ENCODE results near the gene EGFL8. TPM values are rescaled to one million over a fixed set of nuclear protein-coding genes. Genes with fewer than 3 reads are reported as not detected.

EGFL8 gene
- total and polyA plus RNA-seq, 2 of the 8 experiments (the other 6 are each of a cell fraction or from before 2014, with no cell fraction given), result 5.0 to 9.2 TPM

DNA sequence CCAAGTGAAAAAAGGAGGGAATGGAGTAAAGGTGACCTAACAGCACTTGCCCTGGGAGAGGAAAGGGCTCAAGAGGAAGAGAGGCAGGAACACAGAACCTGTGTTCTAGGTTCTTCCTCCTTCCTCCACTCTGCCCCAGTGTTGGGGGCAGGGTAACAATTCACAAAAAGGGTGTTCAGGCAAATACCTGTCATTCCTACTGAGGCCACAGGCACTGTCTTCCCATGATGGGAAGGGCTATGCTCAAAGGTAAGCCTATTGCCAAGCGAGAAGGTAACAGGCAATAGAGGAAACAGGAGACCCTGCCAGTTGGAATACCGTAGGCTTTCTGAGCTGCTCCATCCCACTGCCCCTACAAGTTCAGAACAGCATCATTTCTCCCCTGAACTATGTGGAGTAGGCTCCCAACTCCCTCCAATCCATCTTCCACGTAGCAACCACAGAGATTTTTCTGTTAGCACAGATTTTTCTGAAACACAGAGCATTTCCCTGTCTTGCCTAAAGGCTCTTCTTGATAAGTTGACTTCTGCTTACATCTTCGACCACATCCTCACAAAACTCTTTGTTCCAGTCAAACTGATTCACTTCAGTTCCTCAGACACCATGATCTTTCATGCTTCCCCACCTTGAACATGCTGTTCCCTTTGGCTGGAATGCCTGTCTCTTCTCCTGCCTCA is 8.8 kb downstream of the EGFL8 start:
- Histone ChIP-seq H3K56ac (replicated peaks; ENCODE audit: insufficient read length, low read depth, low read length) (no peak overlapping the region), H3K4me1 (replicated peaks in 1 of 4; ENCODE audit: control insufficient read depth in 3 of 4, insufficient read depth in 4 of 4, low read length in 3 of 4) (peaks cover 3 to 13% (median 9%) of the 10 kb centered on the region in 4 experiments; a peak in 5 of 7 replicates), H3K18ac (ENCODE audit: extremely low read depth, low read length) (no peak overlapping the region), H3K79me1 (ENCODE audit: low read depth, low read length) (peaks cover 4% of the 10 kb centered on the region; the same call in 1 of the 2 replicates), H3K36me3 (ENCODE audit: control insufficient read depth in 2 of 4, insufficient read depth in 4 of 4, low read length in 3 of 4) (peaks cover 4 to 26% (median 25%) of the 10 kb centered on the region in 4 experiments), H2BK15ac (ENCODE audit: low read length) (no peak overlapping the region), H2BK20ac (ENCODE audit: low read length) (no peak overlapping the region), H3K9ac (replicated peaks in 1 of 4; ENCODE audit: extremely low read depth in 1 of 4, low read depth in 3 of 4, low read length in 3 of 4) (no peak overlapping the region; a peak in 1 of 7 replicates), H2BK120ac (replicated peaks; ENCODE audit: low read depth, low read length) (no peak overlapping the region), H3K23me2 (ENCODE audit: low read depth, low read length) (peaks cover 19% of the 10 kb centered on the region), H3K9me3 (ENCODE audit: insufficient read depth in 2 of 2, low read depth in 1 of 2, low read length in 1 of 2) (no peaks in the 10 kb centered on the region), H4K8ac (ENCODE audit: extremely low read depth, insufficient read depth, low read length) (no peak overlapping the region), H2AFZ (ENCODE audit: low read length) (no peak overlapping the region), H3K14ac (ENCODE audit: insufficient read length) (no peak overlapping the region), H2BK5ac (ENCODE audit: low read depth, low read length) (0 out of 2 replicates have a peak overlapping the region, but pooled peaks have one; percentile 19), H2BK12ac (ENCODE audit: low read depth, low read length) (no peak overlapping the region), H3K23ac (ENCODE audit: insufficient read length) (no peak overlapping the region), H4K91ac (replicated peaks; ENCODE audit: insufficient read length, low read length) (no peak overlapping the region), H2AK5ac (ENCODE audit: low read depth, low read length) (peak overlapping the region; percentile 17; the same call in 1 of the 2 replicates), H4K20me1 (replicated peaks in 1 of 2; ENCODE audit: control insufficient read depth in 1 of 2, insufficient read depth in 2 of 2, low read length in 2 of 2) (peaks cover 8 to 9% of the 10 kb centered on the region in 2 experiments), H3K79me2 (ENCODE audit: control insufficient read depth in 1 of 2, insufficient read depth in 2 of 2, low read length in 2 of 2) (peaks cover 13 to 38% of the 10 kb centered on the region in 2 experiments), H3K4me2 (ENCODE audit: insufficient read depth in 1 of 2, low read depth in 2 of 2, low read length in 2 of 2) (peak overlapping the region; percentile 6 to 32; a peak in 2 of 4 replicates), H3K4ac (replicated peaks; ENCODE audit: insufficient read length, low read depth, low read length) (no peak overlapping the region), H3K27ac (ENCODE audit: low read depth, low read length) (no peak overlapping the region), H3K27me3 (replicated peaks in 1 of 4; ENCODE audit: control insufficient read depth in 3 of 4, extremely low read depth in 1 of 4, insufficient read depth in 3 of 4, low read length in 3 of 4) (no peaks in the 10 kb centered on the region), H3K4me3 (ENCODE audit: extremely low read depth in 1 of 4, insufficient read depth in 2 of 4, low read depth in 3 of 4, low read length in 4 of 4) (no peak overlapping the region), H4K5ac (ENCODE audit: insufficient read length, low read depth, low read length) (no peak overlapping the region)
- CTCF ChIA-PET (ENCODE audit: partially characterized antibody), result interaction anchor here (0.9 to 2.4 kb wide), 5 partner anchors 24 to 55 kb away, joined by 3 to 7 read pairs (median 3); partner anchors contain the start of gene FKBPL
- WGBS, 2 experiments (ENCODE audit: extremely low coverage in 1 of 2, insufficient coverage in 1 of 2, insufficient read length in 1 of 2, insufficient replicate concordance in 2 of 2, low coverage in 1 of 2, low lambda C conversion rate in 2 of 2, missing lambda C conversion rate in 1 of 2), result 67% methylated on average over 4 of the region's 4 CpGs; no CpG with 5 or more reads in 1 of the 2 experiments
- POLR2A ChIA-PET (ENCODE audit: partially characterized antibody), result interaction anchor here (0.8 to 2.3 kb wide), 5 partner anchors 9 to 44 kb away, joined by 4 to 10 read pairs (median 6); partner anchors contain the start of gene EGFL8
- FAIRE-seq (no peak), DNase-seq (ENCODE audit: low read depth in 1 of 2, low spot score in 2 of 2) (no peak)
- TF ChIP-seq CREB1 (IDR thresholded peaks at IDR 0.05) (no peak), YY1 (IDR thresholded peaks at IDR 0.05; ENCODE audit: low read depth, low read length) (no peak), SP1 (IDR thresholded peaks at IDR 0.05; ENCODE audit: low read depth, low read length) (no peak), SRF (IDR thresholded peaks at IDR 0.05; ENCODE audit: low read depth, low read length) (no peak), MAFK (IDR thresholded peaks at IDR 0.05; ENCODE audit: low read depth, low read length) (no peak), JUND (IDR thresholded peaks at IDR 0.05; ENCODE audit: low read length) (no peak), EZH2 (IDR thresholded peaks at IDR 0.05; ENCODE audit: low read depth, low read length, severe bottlenecking) (no peak), SUZ12 (IDR thresholded peaks at IDR 0.05; ENCODE audit: low read length) (no peak), ASH2L (IDR thresholded peaks at IDR 0.05; ENCODE audit: low read length) (no peak), RAD21 (IDR thresholded peaks at IDR 0.05 in 1 of 2, conservative IDR thresholded peaks at IDR 0.05 in 1 of 2; ENCODE audit: low read depth in 2 of 2, low read length in 2 of 2) (no peak)

Data from H1 (cell line).